Right lobe of liver (tissue), 6 donors: ENCODE measurements around the gene RNF168. TPM values are rescaled to one million over a fixed set of nuclear protein-coding genes. Genes with fewer than 3 reads are reported as not detected.
"Not testable (repeated sequence)": the region's sequence is repeated elsewhere in the genome, so short reads cannot be mapped to it uniquely, and the experiment has no call there.

Source experiments
- ATAC-seq, 4 donors: fragments of 200-7000 bp; cut with Tn5 transposase; one replicate each; pipeline ENCODE4 v1.9.1; 2020; ENCODE audit warnings: mild to moderate bottlenecking in 4 of 4, moderate library complexity in 4 of 4
- DNase-seq, 3 donors: peaks; one replicate each; pipeline ENCODE4 v3.0.0-alpha.2; 2020
- H3K27ac ChIP-seq, 3 donors: fragments of 200-600 bp; one replicate each; pipeline ENCODE4 v1.8.0; 2022
- H3K27me3 ChIP-seq, 2 donors: fragments of 200-600 bp; one replicate each; pipeline ENCODE4 v1.8.0; 2022
- H3K36me3 ChIP-seq, 4 donors: fragments of 200-600 bp; sonication (generic) in 1 of 4; one replicate each; pipeline versions ENCODE4 v1.5.1 to v1.8.0; 2017 to 2022; ENCODE audit warnings: control low read depth in 1 of 4
- H3K4me1 ChIP-seq, 4 donors: fragments of 200-600 bp; sonication (generic) in 1 of 4; one replicate each; pipeline versions ENCODE4 v1.5.1 to v1.8.0; 2017 to 2022; ENCODE audit warnings: control low read depth in 1 of 4
- H3K4me3 ChIP-seq, 3 donors: fragments of 200-600 bp; one replicate each; pipeline ENCODE4 v1.8.0; 2022
- H3K9me3 ChIP-seq, 4 donors: fragments of 200-600 bp; sonication (generic) in 1 of 4; one replicate each; pipeline versions ENCODE4 v1.5.1 to v1.8.0; 2017 to 2022; ENCODE audit warnings: control low read depth in 1 of 4
- CTCF ChIP-seq, 4 donors: fragments of 200-600 bp in 3 of 4; fragments of 450-650 bp in 1 of 4; IDR thresholded peaks; one replicate each; pipeline versions ENCODE4 v1.5.1 to v1.8.0; 2016 to 2022; ENCODE audit warnings: antibody characterized with exemption in 4 of 4, mild to moderate bottlenecking in 2 of 4
- POLR2A ChIP-seq: fragments of 450-650 bp; IDR thresholded peaks from one replicate; pipeline ENCODE4 v1.6.1; 2017; ENCODE audit warnings: antibody characterized with exemption, mild to moderate bottlenecking
- WGBS: methylation state at CpG from one replicate; pipeline ENCODE4 v1.1.6; 2018; ENCODE audit warnings: low coverage, low lambda C conversion rate; ENCODE audit not compliant: insufficient coverage; ENCODE audit errors: missing lambda C conversion rate; 5-methylcytosine and 5-hydroxymethylcytosine counted together
- intact Hi-C, 2 donors: fragments of 100-400 bp; cut with DNase I; formaldehyde crosslinking; loops; one replicate each; pipeline versions ENCODE4 v1.11.2 to v1.14.1; 2022
- small RNA-seq, 2 experiments: library from RNA; depleted of rRNA; stranded (forward); fragments of <200 nt; gene quantifications; one replicate each; pipeline ENCODE3, GENCODE V24; 2016
- total RNA-seq, 6 experiments: library from RNA; depleted of rRNA in 2 of 6; stranded (reverse); fragments of >200 nt in 2 of 6; fragmentation: NEBNext Ultra II Directional in 3 of 6; extraction: Animal tissue kit (Norgen Biotek cat#: 25700) in 3 of 6; gene quantifications; one replicate each; pipeline versions ENCODE4 v1.1.0 to v1.2.4, GENCODE V29; 2016 to 2023
- donor health status: DM: no; HTN: yes; CAD: no.
- donor health status: DM: no; HTN: no; CAD: no.
- donor health status: DM: no; HTN: no; CAD: no.
- donor health status: DM: no; HTN: yes; CAD: no.
- donor health status: DM: no; HTN: yes; CAD: no.

The RNF168 gene
- total RNA-seq, 6 experiments from 2014 or later, result 7.5 to 14.2 (median 11.4) TPM

- peaks cover 0 to 3% (median 0%) of the 10 kb centered on the region in 4 donors for H3K36me3 ChIP-seq
- intact Hi-C loops, result no loop called here
- WGBS, result no CpG with 5 or more reads among the region's 10 CpGs
Observed at GRCh38 chr3:196423044-196423781, 80.4 kb downstream of the RNF168 start.

DNA sequence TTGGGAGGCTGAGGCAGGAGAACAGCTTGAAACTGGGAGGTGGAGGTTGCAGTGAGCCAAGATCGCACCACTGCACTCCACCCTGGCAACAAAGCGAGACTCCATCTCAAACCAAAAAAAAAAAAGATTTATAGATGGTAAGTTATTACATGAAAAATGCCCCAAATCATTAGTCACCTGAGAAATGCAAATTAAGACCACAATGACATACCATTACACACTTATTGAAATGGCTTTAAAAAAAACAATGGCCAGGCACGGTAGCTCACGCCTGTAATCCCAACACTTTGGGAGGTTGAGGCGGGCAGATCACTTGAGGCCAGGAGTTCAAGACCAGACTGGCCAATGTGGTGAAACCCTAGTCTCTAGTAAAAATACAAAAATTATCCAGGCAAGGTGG lies 81.9 kb downstream of the RNF168 start:
- intact Hi-C loops, H3K27ac ChIP-seq, ATAC-seq, DNase-seq, H3K4me1 ChIP-seq, H3K27me3 ChIP-seq, H3K36me3 ChIP-seq, H3K4me3 ChIP-seq, H3K9me3 ChIP-seq: not testable (repeated sequence)
- WGBS, result 96% methylated on average over 5 of the region's 5 CpGs

More at GRCh38 chr3:196423044-196423781, 80.4 kb downstream of the RNF168 start:
- Histone ChIP-seq H3K4me1 (no peaks in the 10 kb centered on the region), H3K4me3 (no peak overlapping the region), H3K27ac (no peak overlapping the region), H3K27me3 (no peaks in the 10 kb centered on the region), H3K9me3 (no peaks in the 10 kb centered on the region)
- TF ChIP-seq POLR2A, result no peak
- TF ChIP-seq CTCF (IDR thresholded peaks at IDR 0.05), result no peak
- ATAC-seq (peak; percentile 26 to 52 (median 42)), DNase-seq (peak in 2 of 3 donors; percentile 31 to 58)

DNA sequence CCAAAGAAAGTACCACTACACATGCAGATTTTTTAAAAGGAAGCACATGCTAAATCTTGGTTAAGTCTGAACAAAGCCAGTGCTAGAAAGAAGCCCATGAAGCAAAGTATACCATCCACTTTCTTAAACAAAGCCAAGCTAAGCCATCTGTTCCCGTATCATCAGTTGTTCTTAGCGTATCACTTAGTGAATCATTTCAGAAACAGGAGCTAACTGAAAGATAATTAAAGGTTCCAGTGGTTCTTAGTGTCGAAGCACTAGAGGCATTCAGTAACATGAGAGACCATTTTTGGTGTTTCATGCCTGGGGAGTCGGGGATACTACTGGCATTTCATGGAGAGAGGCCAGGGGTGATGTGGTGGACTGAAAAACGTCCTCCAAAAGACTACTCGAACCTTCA lies 84.2 kb downstream of the RNF168 start:
- no peaks in the 10 kb centered on the region for H3K9me3 ChIP-seq
- DNase-seq, result no peak
- 98% methylated on average over 5 of the region's 6 CpGs for WGBS
- TF ChIP-seq CTCF (IDR thresholded peaks at IDR 0.05) (no peak), POLR2A (no peak)
- H3K4me1 ChIP-seq, result no peaks in the 10 kb centered on the region
- no peaks in the 10 kb centered on the region for H3K36me3 ChIP-seq
- H3K27ac ChIP-seq, result no peak overlapping the region
- no peak for ATAC-seq
- intact Hi-C loops, result no loop called here
- no peaks in the 10 kb centered on the region for H3K27me3 ChIP-seq
- H3K4me3 ChIP-seq, result no peak overlapping the region

Small RNA genes lying within 50 kb of the gene (small RNA-seq; reads per million reads assigned to genes)
- gene AC083822.1 (0 reads per million in 2 experiments), gene AC117490.1 (0 reads per million in 2 experiments), gene RPS29P3 (0 reads per million in 2 experiments)

Other genes starting within 250 kb of the RNF168 start
- 10 to 100 TPM; 20.8 to 43.2 (median 28.8) TPM for gene PCYT1A, start 216.0 kb downstream of the RNF168 start, total RNA-seq
- gene DYNLT2B, start 185.5 kb downstream of the RNF168 start, total RNA-seq, result 1 to 10 TPM in 3 of 6 experiments, under 1 TPM in 1, not detected in 2; 0.62 to 2.6 (median 1.4) TPM
- 1 to 10 TPM in 1 of 6 experiments, under 1 TPM in 1, not detected in 4; 0.59 to 1.7 TPM for gene TM4SF19, start 165.4 kb downstream of the RNF168 start, total RNA-seq
- 10 to 100 TPM in 4 of 6 experiments, 1 to 10 TPM in 2; 4.9 to 22.3 (median 19.1) TPM for gene UBXN7, start 71.3 kb downstream of the RNF168 start, total RNA-seq
- not detected for gene SMCO1, start 11.6 kb upstream of the RNF168 start, total RNA-seq
- 1 to 10 TPM; 1.5 to 5.8 (median 4.3) TPM for gene WDR53, start 64.8 kb upstream of the RNF168 start, total RNA-seq
- gene FBXO45, start 64.9 kb upstream of the RNF168 start, total RNA-seq, result 1 to 10 TPM; 3.8 to 5.5 (median 4.4) TPM
- gene NRROS, start 135.9 kb upstream of the RNF168 start, total RNA-seq, result 1 to 10 TPM; 1.2 to 4.0 (median 2.1) TPM
- gene CEP19, start 208.5 kb upstream of the RNF168 start, total RNA-seq, result under 1 TPM; 0.37 to 0.99 (median 0.51) TPM
- 10 to 100 TPM in 2 of 6 experiments, 1 to 10 TPM in 4; 6.4 to 17.0 (median 7.2) TPM for gene PIGX, start 208.6 kb upstream of the RNF168 start, total RNA-seq
- 10 to 100 TPM; 35.7 to 59.6 (median 42.0) TPM for gene PAK2, start 236.1 kb upstream of the RNF168 start, total RNA-seq